GM23248 (cell line): ENCODE results near the gene DOK4. TPM values are rescaled to one million over a fixed set of nuclear protein-coding genes. Genes with fewer than 3 reads are reported as not detected.

Source experiments
- DNase-seq: peaks from one replicate; pipeline ENCODE4 v3.0.0-alpha.2; 2015
- H2AFZ ChIP-seq: fragments of 200-600 bp; sonication (generic); 2 replicates; pipeline ENCODE4 v1.6.1; 2016; ENCODE audit warnings: antibody characterized with exemption
- H3F3A ChIP-seq: fragments of 200-600 bp; sonication (generic); 2 replicates; pipeline ENCODE4 v1.6.1; 2016; ENCODE audit warnings: mild to moderate bottlenecking, antibody characterized with exemption, mixed run types; ENCODE audit not compliant: insufficient read depth
- H3K27ac ChIP-seq: fragments of 200-600 bp; sonication (generic); 2 replicates; pipeline ENCODE4 v1.5.1; 2016; ENCODE audit warnings: mild to moderate bottlenecking
- H3K27me3 ChIP-seq: fragments of 200-600 bp; sonication (generic); replicated peaks from 2 replicates; pipeline ENCODE4 v1.6.1; 2016; ENCODE audit warnings: mild to moderate bottlenecking; ENCODE audit not compliant: insufficient read depth
- H3K36me3 ChIP-seq: fragments of 200-600 bp; sonication (generic); 2 replicates; pipeline ENCODE4 v1.6.1; 2016; ENCODE audit warnings: low read depth, mild to moderate bottlenecking
- H3K4me1 ChIP-seq: fragments of 200-600 bp; sonication (generic); 2 replicates; pipeline ENCODE4 v1.6.1; 2016; ENCODE audit warnings: mild to moderate bottlenecking; ENCODE audit not compliant: insufficient read depth
- H3K4me2 ChIP-seq: fragments of 200-600 bp; sonication (generic); one replicate; pipeline ENCODE4 v1.6.1; 2016; ENCODE audit warnings: mild to moderate bottlenecking; ENCODE audit not compliant: unreplicated experiment
- H3K4me3 ChIP-seq: fragments of 200-600 bp; sonication (generic); 2 replicates; pipeline ENCODE4 v1.5.1; 2016; ENCODE audit warnings: mild to moderate bottlenecking
- H3K79me2 ChIP-seq: fragments of 200-600 bp; sonication (generic); 2 replicates; pipeline ENCODE4 v1.6.1; 2016; ENCODE audit warnings: mild to moderate bottlenecking; ENCODE audit not compliant: insufficient read depth
- H3K9ac ChIP-seq: fragments of 200-600 bp; sonication (generic); 2 replicates; pipeline ENCODE4 v1.6.1; 2016; ENCODE audit warnings: mild to moderate bottlenecking
- H3K9me2 ChIP-seq: fragments of 200-600 bp; sonication (generic); 2 replicates; pipeline ENCODE4 v1.6.1; 2016; ENCODE audit warnings: mixed run types, mild to moderate bottlenecking, moderate library complexity; ENCODE audit not compliant: insufficient read depth
- H3K9me3 ChIP-seq: fragments of 200-600 bp; sonication (generic); one replicate; pipeline ENCODE4 v1.6.1; 2017; ENCODE audit warnings: low read depth
- H4K20me1 ChIP-seq: fragments of 200-600 bp; sonication (generic); 2 replicates; pipeline ENCODE4 v1.6.0; 2016; ENCODE audit not compliant: insufficient read depth
- EZH2 ChIP-seq: fragments of 200-600 bp; sonication (generic); IDR thresholded peaks from 2 replicates; pipeline ENCODE4 v1.6.1; 2018; ENCODE audit warnings: antibody characterized with exemption, mild to moderate bottlenecking; ENCODE audit not compliant: insufficient read depth, poor library complexity, severe bottlenecking
- EZH2phosphoT487 ChIP-seq: fragments of 200-600 bp; sonication (generic); IDR thresholded peaks from 2 replicates; pipeline ENCODE4 v1.6.1; 2018; ENCODE audit warnings: antibody characterized with exemption, moderate library complexity, mild to moderate bottlenecking, low read depth; ENCODE audit not compliant: insufficient read depth
- WGBS, 2 experiments: methylation state at CpG; one replicate each; pipeline ENCODE4 v1.1.6; 2015 to 2017; ENCODE audit warnings: low lambda C conversion rate in 2 of 2, low coverage in 1 of 2; ENCODE audit errors: missing lambda C conversion rate in 2 of 2; 5-methylcytosine and 5-hydroxymethylcytosine counted together
- in situ Hi-C: fragments of 300-500 bp; cut with MboI; formaldehyde crosslinking; loops from 2 replicates; pipeline ENCODE4 v1.15.0; 2020
- polyA plus RNA-seq: library from polyadenylated mRNA; unstranded; fragments of >200 nt; fragmentation: Nextera tagmentation; extraction: Ambion mirVana; gene quantifications from 2 replicates; pipeline ENCODE4 v1.2.1, GENCODE V29; 2016
- total RNA-seq: library from RNA; depleted of rRNA; stranded (reverse); fragments of >200 nt; shearing (Covaris generic); gene quantifications from 2 replicates; pipeline ENCODE4 v1.2.3, GENCODE V29; 2014

DOK4 gene
- total and polyA plus RNA-seq, 2 experiments from 2014 or later: 44.6 to 60.5 TPM

- Histone ChIP-seq H3F3A (0 out of 2 replicates have a peak, but pooled peaks cover 10% of the 10 kb centered on the region), H3K4me2 (no peak overlapping the region), H3K4me3 (no peak overlapping the region), H3K4me1 (peaks cover 25% of the 10 kb centered on the region), H3K27ac (no peak overlapping the region), H3K27me3 (no peaks in the 10 kb centered on the region), H4K20me1 (no peaks in the 10 kb centered on the region), H2AFZ (no peak overlapping the region), H3K36me3 (no peaks in the 10 kb centered on the region), H3K79me2 (peaks cover 44% of the 10 kb centered on the region), H3K9me2 (no peaks in the 10 kb centered on the region), H3K9ac (no peak overlapping the region), H3K9me3 (no peaks in the 10 kb centered on the region)
- DNase-seq: no peak
- WGBS, 2 experiments: 85 to 89% methylated on average over 4 of the region's 4 CpGs
- in situ Hi-C loops: no loop called here
- no peak for TF ChIP-seq EZH2phosphoT487
- no peak for TF ChIP-seq EZH2
These were observed 4.9 kb downstream of the DOK4 start for GRCh38 chr16:57481421-57481820.

DNA sequence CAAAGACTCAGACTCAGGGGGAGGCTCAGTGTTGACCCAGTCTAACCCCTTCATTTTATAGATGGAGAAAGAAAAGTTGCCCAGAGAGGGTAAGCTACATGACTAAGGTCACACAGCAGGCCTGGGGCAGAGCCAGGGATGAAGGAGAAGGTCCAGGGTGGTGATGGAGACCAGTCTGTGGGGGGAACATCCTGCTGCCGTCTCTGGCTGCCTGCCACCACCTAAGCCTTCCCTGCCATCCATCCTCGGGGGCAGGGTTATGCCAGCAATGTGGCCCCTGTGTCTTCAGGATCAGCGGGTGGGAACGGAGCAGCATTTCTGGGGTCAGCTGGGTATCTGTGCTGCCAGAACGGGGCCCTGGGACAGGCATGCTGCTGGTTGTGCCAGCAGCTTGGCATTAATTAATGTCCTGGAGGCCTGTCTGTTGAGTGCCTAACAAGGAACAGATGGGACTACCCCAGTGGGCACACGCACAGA lies 5.5 kb downstream of the DOK4 start:
- TF ChIP-seq EZH2: no peak
- no peak for TF ChIP-seq EZH2phosphoT487
- in situ Hi-C loops: no loop called here
- H3K4me3 ChIP-seq: no peak overlapping the region
- H3K79me2 ChIP-seq: peaks cover 50% of the 10 kb centered on the region
- no peaks in the 10 kb centered on the region for H3K36me3 ChIP-seq
- no peaks in the 10 kb centered on the region for H3K9me2 ChIP-seq
- peak overlapping the region; percentile 82 for H3K4me2 ChIP-seq
- WGBS, 2 experiments: 41 to 44% methylated on average over 6 of the region's 6 CpGs
- H3K9me3 ChIP-seq: no peaks in the 10 kb centered on the region
- 0 out of 2 replicates have a peak, but pooled peaks cover 10% of the 10 kb centered on the region for H3F3A ChIP-seq
- peaks cover 25% of the 10 kb centered on the region for H3K4me1 ChIP-seq
- peak overlapping the region; percentile 56 for H3K27ac ChIP-seq
- no peaks in the 10 kb centered on the region for H3K27me3 ChIP-seq
- no peak for DNase-seq
- H2AFZ ChIP-seq: peak overlapping the region; percentile 53; the same call in 1 of the 2 replicates
- H3K9ac ChIP-seq: peak overlapping the region; percentile 54
- no peaks in the 10 kb centered on the region for H4K20me1 ChIP-seq

DNA sequence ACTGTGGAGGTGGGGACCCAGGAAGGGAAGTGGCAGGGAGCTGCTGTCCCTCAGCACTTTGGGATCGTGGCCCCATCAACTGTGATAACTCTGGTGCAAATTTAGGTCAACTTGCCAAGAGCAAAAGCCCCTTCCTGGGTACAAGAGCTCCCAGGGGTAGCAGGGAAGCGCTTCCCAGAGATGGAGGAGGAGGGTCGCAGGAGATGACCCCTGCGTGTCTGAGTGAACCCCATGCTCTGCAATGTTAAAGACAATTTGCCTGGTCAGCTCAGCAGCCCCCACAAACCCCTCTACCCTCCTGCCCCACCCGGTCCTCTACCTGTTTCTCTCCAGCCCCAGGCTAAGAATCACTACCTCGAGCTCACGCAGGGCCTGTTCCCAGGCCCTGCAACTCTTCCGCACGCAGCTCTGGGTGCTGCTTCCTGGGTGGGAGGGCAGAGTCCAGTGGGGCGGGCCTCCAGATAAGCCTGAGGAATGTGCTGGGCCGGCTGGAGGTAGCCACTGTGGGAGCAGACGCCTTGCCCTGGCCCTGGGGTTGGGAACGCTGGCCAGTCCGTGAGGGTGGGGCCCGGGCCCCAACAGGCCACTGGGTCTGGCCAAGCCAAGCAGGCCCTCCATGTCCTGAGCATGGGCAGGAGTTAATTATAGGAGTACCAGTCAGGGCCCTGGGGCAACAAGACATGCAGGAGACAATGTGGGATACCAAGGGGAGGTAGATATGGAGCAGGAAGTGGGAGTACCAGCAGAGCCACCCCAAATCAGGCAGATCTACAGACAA lies 6.1 kb downstream of the DOK4 start:
- Histone ChIP-seq H3K9ac (peak overlapping the region; percentile 54), H3K4me1 (peaks cover 20% of the 10 kb centered on the region), H3K36me3 (no peaks in the 10 kb centered on the region), H3K79me2 (peaks cover 44% of the 10 kb centered on the region), H4K20me1 (no peaks in the 10 kb centered on the region), H3K27ac (peak overlapping the region; percentile 56), H3K9me2 (no peaks in the 10 kb centered on the region), H3K4me2 (peak overlapping the region; percentile 82), H3K27me3 (no peaks in the 10 kb centered on the region), H3K4me3 (peak overlapping the region; percentile 65), H3F3A (0 out of 2 replicates have a peak, but pooled peaks cover 10% of the 10 kb centered on the region), H2AFZ (peak overlapping the region; percentile 53), H3K9me3 (no peaks in the 10 kb centered on the region)
- WGBS, 2 experiments: 18 to 31% methylated on average over 8 to 15 of the region's 15 CpGs
- in situ Hi-C loops: no loop called here
- TF ChIP-seq EZH2 (no peak), EZH2phosphoT487 (no peak)
- DNase-seq: peak; percentile 74

DNA sequence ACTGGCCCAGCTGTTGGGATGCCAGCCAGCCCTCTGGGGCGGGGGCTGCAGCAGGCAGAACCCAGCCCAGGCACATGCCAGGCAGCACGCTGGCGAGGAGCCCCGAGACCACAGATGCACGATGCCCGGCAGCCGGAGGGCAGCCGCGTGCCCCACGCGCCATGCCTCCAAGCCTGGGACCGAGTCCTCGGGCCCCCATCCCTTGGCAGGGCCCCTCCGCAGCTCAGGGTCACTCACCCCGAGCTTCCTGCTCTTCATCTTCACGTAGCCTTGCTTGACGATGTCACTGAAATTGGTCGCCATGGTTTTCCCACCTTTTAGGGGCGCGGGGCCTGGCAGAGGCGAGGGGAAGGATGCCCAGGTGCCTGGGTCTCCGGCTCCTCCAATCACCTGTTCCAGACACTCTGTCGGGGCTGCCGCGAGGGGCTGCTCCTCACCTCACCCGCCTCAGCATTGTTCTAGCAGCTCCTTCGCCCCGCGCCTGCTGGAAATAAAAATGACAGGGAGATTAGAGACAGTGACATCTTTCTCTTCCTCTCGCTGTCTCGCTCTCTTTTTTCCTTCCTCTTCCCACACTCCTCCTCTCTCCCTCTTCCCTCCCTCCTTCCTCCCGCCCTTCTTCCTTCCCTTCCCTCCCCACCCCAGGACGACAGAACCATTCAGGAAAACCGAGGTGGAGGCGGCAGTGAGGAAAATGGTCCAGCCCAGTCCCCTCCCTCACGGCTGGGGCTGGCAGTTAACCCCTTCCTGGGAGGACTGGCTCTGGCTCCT lies 6.9 kb downstream of the DOK4 start:
- Histone ChIP-seq H2AFZ (peak overlapping the region; percentile 53), H3K9me3 (no peaks in the 10 kb centered on the region), H3K9me2 (no peaks in the 10 kb centered on the region), H3K27ac (peak overlapping the region; percentile 56; the same call in 1 of the 2 replicates), H3K36me3 (0 out of 2 replicates have a peak, but pooled peaks cover 3% of the 10 kb centered on the region), H3K4me2 (peak overlapping the region; percentile 82), H3K9ac (peak overlapping the region; percentile 54), H3K4me1 (peaks cover 16% of the 10 kb centered on the region), H4K20me1 (no peaks in the 10 kb centered on the region), H3K27me3 (no peaks in the 10 kb centered on the region), H3K4me3 (peak overlapping the region; percentile 65), H3K79me2 (peaks cover 40% of the 10 kb centered on the region), H3F3A (0 out of 2 replicates have a peak, but pooled peaks cover 12% of the 10 kb centered on the region)
- in situ Hi-C loops: no loop called here
- WGBS, 2 experiments: 11 to 12% methylated on average over 29 to 36 of the region's 36 CpGs
- TF ChIP-seq EZH2: no peak
- TF ChIP-seq EZH2phosphoT487: no peak
- DNase-seq: peak; percentile 59
